GM18511 (cell line): ENCODE measurements around the gene HAVCR1.
"Not testable (repeated sequence)": the region's sequence is repeated elsewhere in the genome, so short reads cannot be mapped to it uniquely, and the experiment has no call there.

Experiments
- ATAC-seq: cut with Tn5 transposase; IDR thresholded peaks from one replicate; pipeline ENCODE4 v1.9.1; 2021; ENCODE audit warnings: mild to moderate bottlenecking, moderate library complexity; ENCODE audit not compliant: unreplicated experiment

The HAVCR1 gene

DNA sequence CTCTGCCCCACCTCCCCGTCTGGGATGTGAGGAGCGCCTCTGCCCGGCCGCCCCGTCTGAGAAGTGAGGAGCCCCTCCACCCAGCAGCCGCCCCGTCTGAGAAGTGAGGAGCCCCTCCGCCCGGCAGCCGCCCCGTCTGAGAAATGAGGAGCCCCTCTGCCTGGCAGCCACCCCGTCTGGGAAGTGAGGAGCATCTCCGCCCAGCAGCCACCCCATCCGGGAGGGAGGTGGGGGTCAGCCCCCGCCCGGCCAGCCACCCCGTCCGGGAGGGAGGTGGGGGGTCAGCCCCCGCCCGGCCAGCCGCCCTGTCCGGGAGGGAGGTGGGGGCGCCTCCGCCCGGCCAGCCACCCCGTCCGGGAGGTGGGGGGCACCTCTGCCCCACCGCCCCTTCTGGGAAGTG lies 44.8 kb downstream of the HAVCR1 start:
- not testable (repeated sequence) for ATAC-seq

DNA sequence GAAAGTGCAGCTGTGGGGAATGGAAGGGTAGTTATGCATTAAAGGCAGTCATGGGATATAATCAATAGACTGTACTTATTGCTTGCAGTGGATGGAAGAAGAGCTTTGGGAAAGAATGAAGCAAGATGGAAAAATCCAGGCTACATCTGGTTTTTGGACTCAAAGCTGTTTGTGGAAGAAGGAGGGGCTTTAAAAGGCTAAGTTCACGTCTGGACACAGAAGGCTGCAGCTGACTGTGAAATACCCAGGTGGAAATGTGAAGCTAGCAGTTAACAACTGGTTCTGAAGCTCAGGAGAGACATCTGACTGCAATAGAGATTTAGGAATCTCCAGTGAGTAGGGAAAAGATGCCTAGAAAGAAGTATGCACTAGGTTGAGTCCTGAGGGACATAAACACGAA lies 52.7 kb downstream of the HAVCR1 start:
- ATAC-seq, result no peak

DNA sequence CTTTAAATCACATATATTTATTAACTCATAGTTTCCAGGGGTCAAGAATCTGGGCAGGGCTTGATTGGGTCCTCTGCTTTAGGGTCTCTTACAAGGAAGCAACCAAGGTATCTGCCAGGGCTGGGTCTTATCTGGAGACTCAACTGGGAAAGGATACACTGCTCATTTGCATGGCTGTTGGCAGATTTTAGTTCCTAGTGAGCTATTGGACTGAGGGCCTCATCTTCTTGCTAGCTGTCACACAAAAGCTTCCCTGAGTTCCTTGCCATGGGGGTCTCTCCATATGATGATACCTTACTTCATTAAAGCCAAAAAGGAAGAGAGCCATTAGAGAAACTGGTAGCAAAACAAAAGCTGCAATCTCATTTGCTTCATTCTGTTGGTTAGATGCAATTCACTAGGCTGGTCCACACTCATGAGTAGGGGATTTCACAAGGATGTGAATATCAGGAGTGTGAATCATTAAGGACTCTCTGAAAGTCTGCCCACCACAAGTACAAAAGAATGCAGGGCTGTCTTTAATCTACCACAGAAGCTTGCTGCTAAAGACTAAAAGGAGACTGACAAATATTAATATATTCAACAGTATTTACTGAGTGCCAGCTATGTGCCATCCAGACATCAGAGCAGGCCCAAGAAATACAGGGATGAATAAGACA lies 53.9 kb downstream of the HAVCR1 start:
- peak; percentile 73 for ATAC-seq

DNA sequence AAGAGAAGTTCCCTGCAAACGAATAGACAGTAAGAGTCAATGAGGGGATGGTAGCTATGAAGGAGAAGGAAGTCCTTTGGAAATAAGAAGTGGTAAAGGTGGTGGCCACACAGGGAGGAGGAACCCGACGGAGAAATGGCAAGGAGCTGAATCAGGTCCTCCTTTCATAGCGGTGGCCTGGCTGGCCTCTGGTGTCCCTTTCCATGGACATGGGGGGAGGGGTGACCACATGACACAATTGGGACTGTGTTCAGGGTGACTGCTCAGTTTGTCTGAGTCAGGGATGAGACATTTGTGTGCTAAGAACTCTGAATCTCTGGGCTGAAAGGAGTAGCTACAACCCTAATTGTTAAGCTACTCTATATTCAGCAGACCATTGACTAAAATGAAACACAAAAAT lies 67.2 kb downstream of the HAVCR1 start:
- no peak for ATAC-seq

DNA sequence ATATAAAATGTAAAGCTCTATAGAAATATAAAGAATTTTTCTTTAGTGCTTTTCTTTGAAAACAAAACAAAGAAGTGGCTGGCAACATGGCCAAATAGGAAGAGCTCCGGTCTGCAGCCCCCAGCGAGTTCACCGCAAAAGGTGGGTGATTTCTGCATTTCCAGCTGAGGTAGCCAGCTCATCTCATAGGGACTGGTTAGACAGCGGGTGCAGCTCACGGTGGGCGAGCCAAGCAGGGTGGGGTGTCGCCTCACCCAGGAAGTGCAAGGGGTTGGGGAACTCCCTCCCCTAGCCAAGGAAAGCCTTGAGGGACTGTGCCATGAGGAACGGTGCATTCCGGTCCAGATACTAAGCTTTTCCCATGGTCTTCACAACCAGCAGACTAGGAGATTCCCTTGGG lies 74.9 kb downstream of the HAVCR1 start:
- no peak for ATAC-seq

DNA sequence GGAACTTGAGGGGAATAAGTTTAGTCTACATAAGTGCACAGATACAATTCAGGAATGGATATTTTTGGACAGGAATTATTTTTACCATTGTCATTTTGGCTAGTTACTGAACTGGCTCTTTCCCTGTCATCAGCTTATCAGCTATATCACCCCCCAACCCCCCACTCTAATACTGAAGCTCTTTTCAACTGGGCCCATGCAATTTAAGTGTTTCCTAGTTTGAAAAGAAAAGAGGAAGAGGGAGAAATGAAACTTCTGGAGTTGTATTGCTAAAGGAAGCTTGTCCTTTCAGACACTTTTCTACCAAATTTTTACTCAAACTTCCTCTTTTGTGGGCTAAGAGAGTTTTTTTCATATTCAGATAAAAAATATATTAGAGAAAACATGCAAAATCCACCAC lies 77.4 kb downstream of the HAVCR1 start:
- no peak for ATAC-seq
